K562 (cell line): ENCODE data around the gene NELFE. TPM values are rescaled to one million over a fixed set of nuclear protein-coding genes. Genes with fewer than 3 reads are reported as not detected.

Experiments
- ARHGAP35 ChIP-seq: fragments of 450-650 bp; IDR thresholded peaks from 2 replicates; pipeline ENCODE4 v1.6.1; 2018; ENCODE audit not compliant: partially characterized antibody
- ATF7 ChIP-seq: fragments of 450-650 bp; IDR thresholded peaks from 2 replicates; pipeline ENCODE4 v1.7.1; 2014; ENCODE audit warnings: mild to moderate bottlenecking, moderate library complexity
- BMI1 ChIP-seq: fragments of 150-350 bp; IDR thresholded peaks from 2 replicates; pipeline ENCODE4 v1.6.1; 2014; ENCODE audit warnings: low read length
- CBX3 ChIP-seq, 2 experiments: IDR thresholded peaks; 1 replicate in 1 of 2; 2 replicates in 1 of 2; pipeline ENCODE4 v1.6.1; 2012; ENCODE audit warnings: inconsistent platforms in 2 of 2, low read length in 2 of 2, borderline replicate concordance in 1 of 2, control low read depth in 1 of 2
- ELF1 ChIP-seq: fragments of 200-800 bp; sonication (Bioruptor generic); IDR thresholded peaks from 2 replicates; pipeline ENCODE4 v1.6.1; 2016; ENCODE audit warnings: missing genetic modification characterization, missing compliant biosample characterization
- GABPB1 ChIP-seq: sonication (generic); formaldehyde crosslinking; IDR thresholded peaks from 2 replicates; pipeline ENCODE4 v1.8.0; 2022; ENCODE audit warnings: mild to moderate bottlenecking, missing genetic modification reagents
- GTF2E2 ChIP-seq: fragments of 200-800 bp; sonication (Bioruptor generic); IDR thresholded peaks from 2 replicates; pipeline ENCODE4 v1.6.1; 2016; ENCODE audit warnings: missing genetic modification characterization, missing compliant biosample characterization
- HNRNPL ChIP-seq: fragments of 200-400 bp; formaldehyde crosslinking; IDR thresholded peaks from 2 replicates; pipeline ENCODE4 v1.6.1; 2017; ENCODE audit warnings: low read depth, mild to moderate bottlenecking, low read length
- MAZ ChIP-seq, 2 experiments: fragments of 450-650 bp in 1 of 2; sonication (generic) in 1 of 2; formaldehyde crosslinking; IDR thresholded peaks in 1 of 2; conservative IDR thresholded peaks in 1 of 2; 2 replicates each; pipeline versions ENCODE4 v1.4.0 to v1.5.0; 2020; ENCODE audit warnings: mild to moderate bottlenecking in 1 of 2, missing genetic modification reagents in 1 of 2
- NR1H2 ChIP-seq: sonication (generic); formaldehyde crosslinking; IDR thresholded peaks from 2 replicates; pipeline ENCODE4 v1.4.0; 2020; ENCODE audit warnings: mild to moderate bottlenecking, missing genetic modification reagents
- PTRF ChIP-seq: fragments of 450-650 bp; IDR thresholded peaks from 2 replicates; pipeline ENCODE4 v1.6.1; 2016; ENCODE audit warnings: mild to moderate bottlenecking, missing genetic modification characterization, missing compliant biosample characterization
- RAD51 ChIP-seq: fragments of 450-650 bp; IDR thresholded peaks from 2 replicates; pipeline ENCODE4 v1.7.1; 2016; ENCODE audit warnings: low read depth, mild to moderate bottlenecking, borderline replicate concordance
- RNF2 ChIP-seq: sonication (generic); IDR thresholded peaks from 2 replicates; pipeline ENCODE4 v1.6.1; 2016
- SIRT6 ChIP-seq: IDR thresholded peaks from one replicate; pipeline ENCODE4 v1.6.1; 2012; ENCODE audit warnings: low read depth, mild to moderate bottlenecking, control low read depth, inconsistent platforms, low read length, moderate library complexity
- SRSF1 ChIP-seq: fragments of 200-400 bp; formaldehyde crosslinking; IDR thresholded peaks from 2 replicates; pipeline ENCODE4 v1.6.1; 2017; ENCODE audit warnings: mild to moderate bottlenecking, low read depth, low read length, moderate library complexity
- TAL1 ChIP-seq: fragments of 450-650 bp; IDR thresholded peaks from 2 replicates; pipeline ENCODE4 v1.6.1; 2016; ENCODE audit warnings: mild to moderate bottlenecking
- TBL1XR1 ChIP-seq, 2 experiments: IDR thresholded peaks; 2 replicates each; pipeline ENCODE4 v1.6.1; 2012; ENCODE audit warnings: improper control_type of control experiment in 2 of 2, low read length in 2 of 2, mild to moderate bottlenecking in 1 of 2
- TCF7 ChIP-seq: sonication (generic); IDR thresholded peaks from 2 replicates; pipeline ENCODE4 v1.6.1; 2016; ENCODE audit warnings: antibody characterized with exemption, borderline replicate concordance
- TSC22D4 ChIP-seq: fragments of 450-650 bp; IDR thresholded peaks from 2 replicates; pipeline ENCODE4 v1.6.1; 2016; ENCODE audit warnings: missing genetic modification characterization, missing biosample characterization, control low read depth
- ZNF311 ChIP-seq: fragments of 250-450 bp; sonication (Bioruptor Pico); IDR thresholded peaks from 2 replicates; pipeline ENCODE4 v1.4.0; 2020; ENCODE audit warnings: mild to moderate bottlenecking, moderate library complexity
- ZNF507 ChIP-seq: conservative IDR thresholded peaks from 2 replicates; pipeline ENCODE4 v1.6.1; 2017; ENCODE audit warnings: missing genetic modification characterization, missing compliant biosample characterization
- ZNF644 ChIP-seq: fragments of 200-800 bp; sonication (Bioruptor generic); IDR thresholded peaks from 2 replicates; pipeline ENCODE4 v1.6.1; 2016; ENCODE audit warnings: low read depth, missing genetic modification characterization, missing compliant biosample characterization
- polyA plus RNA-seq, 8 experiments: library from polyadenylated mRNA; depleted of rRNA in 4 of 8; stranded (reverse) in 5 of 8; unstranded in 3 of 8; fragments of >200 nt; fragmentation: Nextera tagmentation in 2 of 8; fragmentation: Illumina TruSeq in 1 of 8; extraction: Ambion mirVana in 2 of 8; extraction: Trizol in 1 of 8; gene quantifications; 2 replicates each; pipeline versions ENCODE4 v1.2.1 to v1.2.3, GENCODE V29; 2011 to 2014; ENCODE audit warnings: inconsistent platforms in 1 of 8, missing spikeins in 1 of 8
- total RNA-seq, 7 experiments: library from RNA; depleted of rRNA in 6 of 7; stranded (reverse); fragments of >200 nt in 6 of 7; fragmentation: Illumina TruSeq in 2 of 7; extraction: Trizol in 2 of 7; gene quantifications; 2 replicates each; pipeline versions ENCODE4 v1.2.1 to v1.2.3, GENCODE V29; 2011 to 2021; ENCODE audit warnings: low replicate concordance in 1 of 7
- TF ChIP-seq, protein P1 (sequence below): fragments of 450-650 bp; formaldehyde crosslinking; IDR thresholded peaks from 2 replicates; pipeline ENCODE4 v1.4.0; 2022; ENCODE audit warnings: mild to moderate bottlenecking, moderate library complexity
- TF ChIP-seq, protein P2 (sequence below), 2 experiments: fragments of 450-650 bp; conservative IDR thresholded peaks; 2 replicates each; pipeline ENCODE4 v1.6.1; 2017; ENCODE audit warnings: mild to moderate bottlenecking in 2 of 2, moderate library complexity in 2 of 2
- TF ChIP-seq, protein P3 (sequence below): fragments of 450-650 bp; formaldehyde crosslinking; IDR thresholded peaks from 2 replicates; pipeline ENCODE4 v1.4.0; 2020; ENCODE audit warnings: mild to moderate bottlenecking, mixed read lengths
- TF ChIP-seq, protein P4 (sequence below): sonication (generic); formaldehyde crosslinking; IDR thresholded peaks from 2 replicates; pipeline ENCODE4 v1.8.0; 2022; ENCODE audit warnings: mild to moderate bottlenecking, low read depth, missing genetic modification reagents

NELFE gene
- total and polyA plus RNA-seq, 9 of the 15 experiments (the other 6 are each of a cell fraction or from before 2014, with no cell fraction given): 15.2 to 157 (median 91.5) TPM

DNA sequence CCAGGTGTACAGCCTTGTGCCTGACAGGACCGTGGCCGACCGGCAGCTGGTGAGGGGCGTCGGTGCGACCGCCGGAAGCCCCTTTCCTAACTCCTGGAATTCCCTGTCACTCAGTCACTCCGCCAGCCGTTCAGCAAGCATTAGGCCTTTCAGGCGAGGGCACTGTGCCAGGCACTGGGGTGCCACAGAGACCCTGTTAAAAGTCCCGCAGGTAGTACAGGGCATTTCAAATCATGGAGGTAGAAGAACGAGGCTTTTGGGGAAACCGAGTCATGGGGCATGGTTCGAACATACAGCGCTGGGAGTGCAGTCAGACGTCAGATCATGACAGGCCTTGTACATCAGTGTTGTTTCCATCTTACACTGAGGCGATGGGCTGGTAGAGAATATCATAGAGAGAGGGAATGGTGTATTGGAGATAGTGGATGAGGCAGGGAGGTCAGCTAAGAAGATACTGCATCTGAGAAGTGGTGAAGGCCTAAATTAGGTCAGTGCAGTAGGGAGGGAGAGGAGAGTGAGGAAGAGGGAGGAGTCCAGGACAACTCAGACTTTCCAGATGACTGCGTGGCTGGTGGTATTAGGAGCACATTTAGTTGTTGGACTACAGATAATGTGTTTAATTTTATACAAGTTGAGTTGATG lies 14.1 kb upstream of the NELFE start (continued):
- TF ChIP-seq ARHGAP35 (peak; percentile 49), TAL1 (no peak), TCF7 (no peak), ATF7 (no peak; the same call in 1 of the 2 replicates), CBX3 (IDR thresholded peaks at IDR 0.05; ENCODE audit: borderline replicate concordance in 1 of 2, low read length in 2 of 2) (no peak; a peak in 2 of 3 replicates), TSC22D4 (tag) (no peak), ZNF311 (CRISPR knock-in tag) (no peak), TBL1XR1 (IDR thresholded peaks at IDR 0.05; ENCODE audit: low read length in 2 of 2) (no peak), BMI1 (no peak), RAD51 (no peak), RNF2 (no peak), GABPB1 (no peak), MAZ (CRISPR knock-in tag; conservative IDR thresholded peaks at IDR 0.05 in 1 of 2, IDR thresholded peaks at IDR 0.05 in 1 of 2) (no peak), GTF2E2 (no peak; the same call in 1 of the 2 replicates), NR1H2 (CRISPR knock-in tag) (peak; percentile 98), ZNF644 (no peak), PTRF (no peak), SIRT6 (no peak), ZNF507 (tag) (no peak), HNRNPL (no peak; the same call in 1 of the 2 replicates), SRSF1 (0 out of 2 replicates have a peak, but pooled peaks have one; percentile 30), ELF1 (no peak)
- TF ChIP-seq, protein P1, sequence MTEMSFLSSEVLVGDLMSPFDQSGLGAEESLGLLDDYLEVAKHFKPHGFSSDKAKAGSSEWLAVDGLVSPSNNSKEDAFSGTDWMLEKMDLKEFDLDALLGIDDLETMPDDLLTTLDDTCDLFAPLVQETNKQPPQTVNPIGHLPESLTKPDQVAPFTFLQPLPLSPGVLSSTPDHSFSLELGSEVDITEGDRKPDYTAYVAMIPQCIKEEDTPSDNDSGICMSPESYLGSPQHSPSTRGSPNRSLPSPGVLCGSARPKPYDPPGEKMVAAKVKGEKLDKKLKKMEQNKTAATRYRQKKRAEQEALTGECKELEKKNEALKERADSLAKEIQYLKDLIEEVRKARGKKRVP (CRISPR knock-in tag): 0 out of 2 replicates have a peak, but pooled peaks have one; percentile 8
- TF ChIP-seq, protein P2, sequence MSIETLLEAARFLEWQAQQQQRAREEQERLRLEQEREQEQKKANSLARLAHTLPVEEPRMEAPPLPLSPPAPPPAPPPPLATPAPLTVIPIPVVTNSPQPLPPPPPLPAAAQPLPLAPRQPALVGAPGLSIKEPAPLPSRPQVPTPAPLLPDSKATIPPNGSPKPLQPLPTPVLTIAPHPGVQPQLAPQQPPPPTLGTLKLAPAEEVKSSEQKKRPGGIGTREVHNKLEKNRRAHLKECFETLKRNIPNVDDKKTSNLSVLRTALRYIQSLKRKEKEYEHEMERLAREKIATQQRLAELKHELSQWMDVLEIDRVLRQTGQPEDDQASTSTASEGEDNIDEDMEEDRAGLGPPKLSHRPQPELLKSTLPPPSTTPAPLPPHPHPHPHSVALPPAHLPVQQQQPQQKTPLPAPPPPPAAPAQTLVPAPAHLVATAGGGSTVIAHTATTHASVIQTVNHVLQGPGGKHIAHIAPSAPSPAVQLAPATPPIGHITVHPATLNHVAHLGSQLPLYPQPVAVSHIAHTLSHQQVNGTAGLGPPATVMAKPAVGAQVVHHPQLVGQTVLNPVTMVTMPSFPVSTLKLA (conservative IDR thresholded peaks at IDR 0.05): no peak
- TF ChIP-seq, protein P3, sequence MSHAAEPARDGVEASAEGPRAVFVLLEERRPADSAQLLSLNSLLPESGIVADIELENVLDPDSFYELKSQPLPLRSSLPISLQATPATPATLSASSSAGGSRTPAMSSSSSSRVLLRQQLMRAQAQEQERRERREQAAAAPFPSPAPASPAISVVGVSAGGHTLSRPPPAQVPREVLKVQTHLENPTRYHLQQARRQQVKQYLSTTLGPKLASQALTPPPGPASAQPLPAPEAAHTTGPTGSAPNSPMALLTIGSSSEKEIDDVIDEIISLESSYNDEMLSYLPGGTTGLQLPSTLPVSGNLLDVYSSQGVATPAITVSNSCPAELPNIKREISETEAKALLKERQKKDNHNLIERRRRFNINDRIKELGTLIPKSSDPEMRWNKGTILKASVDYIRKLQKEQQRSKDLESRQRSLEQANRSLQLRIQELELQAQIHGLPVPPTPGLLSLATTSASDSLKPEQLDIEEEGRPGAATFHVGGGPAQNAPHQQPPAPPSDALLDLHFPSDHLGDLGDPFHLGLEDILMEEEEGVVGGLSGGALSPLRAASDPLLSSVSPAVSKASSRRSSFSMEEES (CRISPR knock-in tag): no peak
- TF ChIP-seq, protein P4, sequence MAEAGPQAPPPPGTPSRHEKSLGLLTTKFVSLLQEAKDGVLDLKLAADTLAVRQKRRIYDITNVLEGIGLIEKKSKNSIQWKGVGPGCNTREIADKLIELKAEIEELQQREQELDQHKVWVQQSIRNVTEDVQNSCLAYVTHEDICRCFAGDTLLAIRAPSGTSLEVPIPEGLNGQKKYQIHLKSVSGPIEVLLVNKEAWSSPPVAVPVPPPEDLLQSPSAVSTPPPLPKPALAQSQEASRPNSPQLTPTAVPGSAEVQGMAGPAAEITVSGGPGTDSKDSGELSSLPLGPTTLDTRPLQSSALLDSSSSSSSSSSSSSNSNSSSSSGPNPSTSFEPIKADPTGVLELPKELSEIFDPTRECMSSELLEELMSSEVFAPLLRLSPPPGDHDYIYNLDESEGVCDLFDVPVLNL: no peak
